ENCODE results near the gene LRRTM4. TPM values are rescaled to one million over a fixed set of nuclear protein-coding genes. Genes with fewer than 3 reads are reported as not detected.

Gene LRRTM4
- total RNA-seq, 1 donor from 2014 or later = 18.6 TPM

DNA sequence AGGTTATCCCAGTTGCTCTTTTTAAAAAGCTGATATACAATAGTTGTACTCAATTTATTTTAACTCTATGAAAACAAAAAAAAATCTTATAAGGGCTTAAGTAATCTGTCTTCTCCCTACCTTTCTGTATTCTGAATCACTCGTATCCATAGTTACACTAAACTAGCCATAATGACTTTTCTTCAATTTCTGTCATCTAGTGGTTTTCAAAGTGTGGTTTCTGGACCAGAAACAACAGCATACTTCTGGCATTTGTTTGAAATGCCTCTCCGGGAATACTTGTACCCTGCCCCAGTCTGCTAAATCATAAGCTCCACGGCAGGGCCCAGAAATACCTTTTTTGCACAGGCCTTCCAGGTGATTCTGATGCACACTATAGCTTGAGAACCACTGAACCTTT lies 253.6 kb downstream of the LRRTM4 start:
- TF ChIP-seq, protein P1, sequence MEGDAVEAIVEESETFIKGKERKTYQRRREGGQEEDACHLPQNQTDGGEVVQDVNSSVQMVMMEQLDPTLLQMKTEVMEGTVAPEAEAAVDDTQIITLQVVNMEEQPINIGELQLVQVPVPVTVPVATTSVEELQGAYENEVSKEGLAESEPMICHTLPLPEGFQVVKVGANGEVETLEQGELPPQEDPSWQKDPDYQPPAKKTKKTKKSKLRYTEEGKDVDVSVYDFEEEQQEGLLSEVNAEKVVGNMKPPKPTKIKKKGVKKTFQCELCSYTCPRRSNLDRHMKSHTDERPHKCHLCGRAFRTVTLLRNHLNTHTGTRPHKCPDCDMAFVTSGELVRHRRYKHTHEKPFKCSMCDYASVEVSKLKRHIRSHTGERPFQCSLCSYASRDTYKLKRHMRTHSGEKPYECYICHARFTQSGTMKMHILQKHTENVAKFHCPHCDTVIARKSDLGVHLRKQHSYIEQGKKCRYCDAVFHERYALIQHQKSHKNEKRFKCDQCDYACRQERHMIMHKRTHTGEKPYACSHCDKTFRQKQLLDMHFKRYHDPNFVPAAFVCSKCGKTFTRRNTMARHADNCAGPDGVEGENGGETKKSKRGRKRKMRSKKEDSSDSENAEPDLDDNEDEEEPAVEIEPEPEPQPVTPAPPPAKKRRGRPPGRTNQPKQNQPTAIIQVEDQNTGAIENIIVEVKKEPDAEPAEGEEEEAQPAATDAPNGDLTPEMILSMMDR (IDR thresholded peaks at IDR 0.05; ENCODE audit: partially characterized antibody, unreplicated experiment) = no peak
- DNase-seq = no peak
- Mint-ChIP-seq H3K27ac (ENCODE audit: unreplicated experiment) (no peak overlapping the region), H3K9me3 (ENCODE audit: unreplicated experiment) (peaks cover 3% of the 10 kb centered on the region), H3K27me3 (ENCODE audit: unreplicated experiment) (no peaks in the 10 kb centered on the region), H3K4me1 (ENCODE audit: low read depth, unreplicated experiment) (peaks cover 2% of the 10 kb centered on the region), H3K4me3 (ENCODE audit: unreplicated experiment) (no peak overlapping the region), H3K36me3 (ENCODE audit: unreplicated experiment) (no peaks in the 10 kb centered on the region)

DNA sequence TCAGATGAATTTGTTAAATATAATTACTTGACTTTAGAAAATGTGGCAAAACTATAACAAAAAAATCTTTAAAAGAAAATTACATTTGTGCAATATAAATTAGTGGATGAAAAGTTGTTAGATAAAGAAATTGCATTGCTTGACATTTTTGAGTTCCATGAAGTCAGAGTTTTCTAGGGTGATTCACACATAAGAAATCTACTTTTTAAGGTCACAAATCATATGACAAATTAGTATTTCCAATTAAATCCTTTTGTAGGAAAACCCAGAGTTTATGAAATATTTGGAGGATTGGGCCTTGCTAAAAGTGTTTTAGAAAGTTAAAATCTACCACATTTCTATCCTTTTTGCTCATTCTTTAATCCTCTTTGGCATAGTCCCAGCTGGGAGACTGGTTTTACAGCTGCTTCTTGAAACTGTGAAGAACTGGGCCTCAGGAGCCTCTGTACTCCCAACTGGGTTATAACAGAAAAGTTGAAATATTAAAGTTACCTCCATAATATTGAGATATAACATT lies 289.2 kb downstream of the LRRTM4 start:
- no peak overlapping the region for H3K27ac Mint-ChIP-seq (ENCODE audit: unreplicated experiment)
- H3K4me1 Mint-ChIP-seq (ENCODE audit: low read depth, unreplicated experiment) = peaks cover 2% of the 10 kb centered on the region
- H3K9me3 Mint-ChIP-seq (ENCODE audit: unreplicated experiment) = no peaks in the 10 kb centered on the region
- DNase-seq = no peak
- TF ChIP-seq, protein P1 (IDR thresholded peaks at IDR 0.05; ENCODE audit: partially characterized antibody, unreplicated experiment) = no peak
- H3K4me3 Mint-ChIP-seq (ENCODE audit: unreplicated experiment) = no peak overlapping the region
- peaks cover 2% of the 10 kb centered on the region for H3K27me3 Mint-ChIP-seq (ENCODE audit: unreplicated experiment)
- H3K36me3 Mint-ChIP-seq (ENCODE audit: unreplicated experiment) = no peaks in the 10 kb centered on the region

DNA sequence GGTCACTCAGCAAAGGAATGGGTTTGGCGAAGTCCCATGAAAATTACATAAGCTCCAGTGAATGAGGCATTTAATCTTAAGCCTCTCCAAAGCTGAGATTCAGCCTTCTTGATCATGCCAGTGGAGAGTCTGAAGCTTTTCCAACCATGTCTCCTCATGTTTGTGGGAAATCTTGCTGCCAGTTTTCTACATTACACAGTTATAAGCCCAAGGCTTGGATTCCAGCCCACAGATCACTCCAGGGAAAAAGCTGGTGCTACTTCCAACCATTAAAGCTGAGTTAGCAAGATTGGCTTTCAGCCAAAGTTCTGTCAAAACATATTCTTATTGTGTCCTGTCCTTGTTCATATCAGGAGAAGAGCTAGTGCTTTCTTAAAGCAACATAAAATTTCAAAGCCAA lies 293.8 kb downstream of the LRRTM4 start:
- Mint-ChIP-seq H3K4me3 (ENCODE audit: unreplicated experiment) (no peak overlapping the region), H3K27ac (ENCODE audit: unreplicated experiment) (no peak overlapping the region), H3K36me3 (ENCODE audit: unreplicated experiment) (no peaks in the 10 kb centered on the region), H3K27me3 (ENCODE audit: unreplicated experiment) (no peaks in the 10 kb centered on the region), H3K4me1 (ENCODE audit: low read depth, unreplicated experiment) (peaks cover 2% of the 10 kb centered on the region), H3K9me3 (ENCODE audit: unreplicated experiment) (no peaks in the 10 kb centered on the region)
- TF ChIP-seq, protein P1 (IDR thresholded peaks at IDR 0.05; ENCODE audit: partially characterized antibody, unreplicated experiment) = no peak
- DNase-seq = no peak

DNA sequence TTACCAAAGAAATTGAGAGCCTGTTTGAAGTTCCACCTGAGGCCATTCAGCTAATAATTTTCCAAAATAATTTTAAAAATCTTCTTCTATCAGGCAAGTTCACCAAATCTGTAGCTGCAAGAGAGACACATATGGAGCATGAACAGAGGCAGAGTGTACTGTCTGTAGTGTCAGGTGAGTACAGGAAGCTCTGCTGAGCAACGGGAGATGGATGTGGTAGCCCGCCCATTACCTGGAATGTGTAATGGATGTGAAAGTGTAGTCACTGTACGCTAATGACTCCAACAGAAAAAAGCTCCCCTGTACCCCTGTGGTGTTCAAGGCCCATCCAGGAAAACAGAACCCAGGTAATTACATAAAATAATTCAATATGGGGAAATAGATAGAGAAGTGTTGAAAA lies 311.5 kb downstream of the LRRTM4 start:
- Mint-ChIP-seq H3K4me1 (ENCODE audit: low read depth, unreplicated experiment) (no peaks in the 10 kb centered on the region), H3K27ac (ENCODE audit: unreplicated experiment) (no peak overlapping the region), H3K27me3 (ENCODE audit: unreplicated experiment) (no peaks in the 10 kb centered on the region), H3K36me3 (ENCODE audit: unreplicated experiment) (no peaks in the 10 kb centered on the region), H3K4me3 (ENCODE audit: unreplicated experiment) (no peak overlapping the region), H3K9me3 (ENCODE audit: unreplicated experiment) (no peaks in the 10 kb centered on the region)
- DNase-seq = no peak
- TF ChIP-seq, protein P1 (IDR thresholded peaks at IDR 0.05; ENCODE audit: partially characterized antibody, unreplicated experiment) = no peak

DNA sequence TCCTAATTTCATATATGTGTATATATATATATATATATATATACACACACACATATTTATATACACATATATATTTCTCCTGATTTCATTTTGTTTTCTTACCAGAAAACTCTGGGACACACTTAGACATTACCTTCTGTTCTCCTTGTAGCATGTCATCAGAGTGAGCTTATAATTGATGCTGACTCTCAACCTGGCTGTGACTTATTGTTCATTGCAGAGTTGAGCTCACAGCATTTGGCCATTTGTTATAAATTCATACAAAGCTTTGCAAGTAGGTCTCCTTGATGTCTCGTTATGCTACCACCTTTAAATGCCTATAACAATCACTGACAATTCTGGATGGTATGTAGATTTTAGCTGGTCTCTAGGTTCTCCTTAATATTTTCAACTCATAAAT lies 314.8 kb downstream of the LRRTM4 start:
- TF ChIP-seq, protein P1 (IDR thresholded peaks at IDR 0.05; ENCODE audit: partially characterized antibody, unreplicated experiment) = no peak
- no peak for DNase-seq
- Mint-ChIP-seq H3K27me3 (ENCODE audit: unreplicated experiment) (peaks cover 3% of the 10 kb centered on the region), H3K36me3 (ENCODE audit: unreplicated experiment) (no peaks in the 10 kb centered on the region), H3K4me1 (ENCODE audit: low read depth, unreplicated experiment) (no peaks in the 10 kb centered on the region), H3K4me3 (ENCODE audit: unreplicated experiment) (no peak overlapping the region), H3K9me3 (ENCODE audit: unreplicated experiment) (no peaks in the 10 kb centered on the region), H3K27ac (ENCODE audit: unreplicated experiment) (no peak overlapping the region)

All from glutamatergic neuron (in vitro differentiated cells).